ENCODE data around the gene RPL11. TPM values are rescaled to one million over a fixed set of nuclear protein-coding genes. Genes with fewer than 3 reads are reported as not detected.
"Not testable (repeated sequence)": the region's sequence is repeated elsewhere in the genome, so short reads cannot be mapped to it uniquely, and the experiment has no call there.

The RPL11 gene
- total RNA-seq, 1 experiment from 2014 or later = 1,891 TPM

GRCh38 chr1:23673086-23673813 is 18.4 kb upstream of the RPL11 start:
- in situ Hi-C loops (cut with HindIII; ENCODE audit: low pct_unique_long_range_greater_than_20kb, low sequenced_read_pairs) = no loop called here
- DNase-seq (ENCODE audit: low read depth, low spot score) = no peak

DNA sequence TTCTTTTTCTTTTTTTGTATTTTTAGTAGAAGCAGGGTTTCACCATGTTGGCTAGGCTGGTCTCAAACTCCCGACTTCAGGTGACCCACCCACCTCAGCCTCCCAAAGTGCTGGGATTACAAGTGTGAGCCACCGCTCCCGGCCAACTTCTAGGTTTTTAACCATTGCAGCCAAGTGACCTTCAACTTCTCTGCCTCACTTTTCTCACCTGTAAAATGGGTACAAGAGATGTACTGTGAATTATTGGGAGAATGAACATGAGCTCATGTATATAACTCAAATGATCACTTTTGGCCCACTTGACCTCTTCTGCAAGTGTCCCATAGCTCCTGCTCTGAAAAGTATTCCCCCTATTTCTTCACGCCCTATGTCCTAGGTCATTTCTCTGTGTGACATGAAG is 11.8 kb upstream of the RPL11 start:
- in situ Hi-C loops (cut with HindIII; ENCODE audit: low pct_unique_long_range_greater_than_20kb, low sequenced_read_pairs) = no loop called here
- DNase-seq (ENCODE audit: low read depth, low spot score) = no peak

DNA sequence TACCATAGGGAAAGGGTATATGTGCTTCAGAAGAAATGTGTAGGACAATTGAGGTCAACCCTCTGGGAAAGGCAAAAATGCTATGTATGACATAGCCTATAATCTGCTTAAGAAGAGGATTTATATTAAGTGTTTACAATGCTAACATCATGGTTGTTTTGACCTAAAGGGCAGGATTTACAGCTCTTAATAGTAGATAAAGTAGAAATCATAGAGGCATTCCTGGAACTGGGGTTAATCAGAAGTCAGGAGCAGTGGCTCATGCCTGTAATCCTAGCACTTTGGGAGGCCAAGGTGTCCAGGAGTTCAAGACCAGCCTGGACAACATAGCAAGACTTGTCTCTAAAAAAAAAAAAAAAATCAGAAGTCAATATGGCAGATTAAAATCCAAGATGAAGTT is 8.7 kb upstream of the RPL11 start:
- no peak for DNase-seq (ENCODE audit: low read depth, low spot score)
- in situ Hi-C loops (cut with HindIII; ENCODE audit: low pct_unique_long_range_greater_than_20kb, low sequenced_read_pairs) = no loop called here

DNA sequence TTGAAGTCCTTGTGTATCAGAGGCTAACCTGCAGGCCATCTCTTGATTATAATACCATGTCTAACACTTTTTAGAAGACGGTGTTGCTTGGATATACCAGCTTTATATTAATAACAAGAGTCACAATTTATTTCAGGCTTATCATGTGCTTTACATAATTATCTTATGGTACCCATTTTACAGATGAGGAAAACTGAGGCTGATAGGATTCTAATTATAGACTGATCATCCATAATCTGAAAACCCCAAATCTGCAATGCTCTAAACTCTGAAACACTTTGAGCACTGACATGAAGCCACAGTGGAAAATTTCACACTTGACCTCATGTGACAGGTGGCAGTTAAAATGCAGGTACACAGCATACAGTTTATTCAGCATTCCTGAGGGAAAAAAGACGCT is 7.2 kb upstream of the RPL11 start:
- no peak for DNase-seq (ENCODE audit: low read depth, low spot score)
- in situ Hi-C loops (cut with HindIII; ENCODE audit: low pct_unique_long_range_greater_than_20kb, low sequenced_read_pairs) = no loop called here

DNA sequence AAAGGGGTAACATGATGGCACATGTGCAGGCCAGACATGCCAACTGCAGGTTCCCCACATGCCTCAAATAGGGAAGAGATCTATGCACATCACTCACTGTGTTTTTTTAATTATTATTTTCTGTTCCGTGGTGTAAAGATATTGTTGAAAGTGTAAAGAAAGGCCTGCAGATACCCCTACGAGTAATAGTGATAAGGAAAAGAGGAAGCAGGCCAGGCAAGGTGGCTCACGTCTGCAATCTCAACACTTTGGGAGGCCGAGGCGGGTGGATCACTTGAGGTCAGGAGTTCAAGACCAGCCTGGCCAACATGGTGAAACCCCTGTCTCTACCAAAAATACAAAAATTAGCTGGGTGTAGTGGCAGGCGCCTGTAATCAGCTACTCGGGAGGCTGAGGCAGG is 6.4 kb upstream of the RPL11 start:
- in situ Hi-C loops (cut with HindIII; ENCODE audit: low pct_unique_long_range_greater_than_20kb, low sequenced_read_pairs); DNase-seq (ENCODE audit: low read depth, low spot score): not testable (repeated sequence)

- DNase-seq (ENCODE audit: low read depth, low spot score); in situ Hi-C loops (cut with HindIII; ENCODE audit: low pct_unique_long_range_greater_than_20kb, low sequenced_read_pairs): not testable (repeated sequence)
Measured at GRCh38 chr1:23687680-23688079, 3.9 kb upstream of the RPL11 start.

GRCh38 chr1:23688281-23688680 is 3.3 kb upstream of the RPL11 start:
- DNase-seq (ENCODE audit: low read depth, low spot score); in situ Hi-C loops (cut with HindIII; ENCODE audit: low pct_unique_long_range_greater_than_20kb, low sequenced_read_pairs): not testable (repeated sequence)

DNA sequence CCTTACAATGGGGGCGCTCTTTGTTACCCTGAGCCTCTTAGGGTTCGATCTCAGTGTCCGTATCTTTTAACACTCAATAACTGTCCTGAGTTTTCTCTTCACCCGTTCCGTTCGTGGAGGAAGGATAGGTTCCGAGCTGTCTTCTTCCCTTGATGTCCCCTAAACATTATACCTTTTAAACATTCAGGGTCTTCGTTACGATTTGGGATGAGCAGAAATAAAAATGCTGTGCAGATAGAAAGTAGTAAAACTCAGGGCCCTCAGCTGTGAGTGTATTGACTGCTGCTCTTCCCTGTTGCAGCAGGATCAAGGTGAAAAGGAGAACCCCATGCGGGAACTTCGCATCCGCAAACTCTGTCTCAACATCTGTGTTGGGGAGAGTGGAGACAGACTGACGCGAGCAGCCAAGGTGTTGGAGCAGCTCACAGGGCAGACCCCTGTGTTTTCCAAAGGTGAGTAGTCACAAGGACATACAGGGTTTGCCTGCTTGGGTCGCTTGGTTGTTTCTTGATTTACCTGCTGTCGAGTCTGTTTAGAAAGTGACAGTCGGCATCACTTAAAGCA is 784 bp downstream of the RPL11 start:
- DNase-seq (ENCODE audit: low read depth, low spot score) = no peak
- in situ Hi-C loops (cut with HindIII; ENCODE audit: low pct_unique_long_range_greater_than_20kb, low sequenced_read_pairs) = no loop called here

DNA sequence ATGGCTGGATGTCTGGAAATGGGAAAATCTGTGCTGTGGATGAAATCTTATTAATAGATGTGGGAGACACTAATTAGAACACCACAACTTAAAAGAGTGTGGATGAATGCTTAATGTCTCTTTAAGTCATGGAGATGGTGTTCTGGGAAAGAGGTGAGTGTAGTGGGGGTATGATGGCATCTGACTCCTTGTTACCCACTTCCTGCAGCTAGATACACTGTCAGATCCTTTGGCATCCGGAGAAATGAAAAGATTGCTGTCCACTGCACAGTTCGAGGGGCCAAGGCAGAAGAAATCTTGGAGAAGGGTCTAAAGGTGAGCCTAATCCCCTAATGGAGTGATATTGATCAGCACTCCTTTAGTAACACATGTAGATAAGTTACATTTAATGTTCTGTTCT is 2.0 kb downstream of the RPL11 start:
- in situ Hi-C loops (cut with HindIII; ENCODE audit: low pct_unique_long_range_greater_than_20kb, low sequenced_read_pairs) = no loop called here
- no peak for DNase-seq (ENCODE audit: low read depth, low spot score)

- in situ Hi-C loops (cut with HindIII; ENCODE audit: low pct_unique_long_range_greater_than_20kb, low sequenced_read_pairs) = no loop called here
Measured at GRCh38 chr1:23694371-23694770, 2.8 kb downstream of the RPL11 start.

GRCh38 chr1:23695667-23696066 is 4.1 kb downstream of the RPL11 start:
- in situ Hi-C loops (cut with HindIII; ENCODE audit: low pct_unique_long_range_greater_than_20kb, low sequenced_read_pairs) = no loop called here
- no peak for DNase-seq (ENCODE audit: low read depth, low spot score)

More at GRCh38 chr1:23694371-23694770, 2.8 kb downstream of the RPL11 start:
- DNase-seq (ENCODE audit: low read depth, low spot score) = no peak

DNA sequence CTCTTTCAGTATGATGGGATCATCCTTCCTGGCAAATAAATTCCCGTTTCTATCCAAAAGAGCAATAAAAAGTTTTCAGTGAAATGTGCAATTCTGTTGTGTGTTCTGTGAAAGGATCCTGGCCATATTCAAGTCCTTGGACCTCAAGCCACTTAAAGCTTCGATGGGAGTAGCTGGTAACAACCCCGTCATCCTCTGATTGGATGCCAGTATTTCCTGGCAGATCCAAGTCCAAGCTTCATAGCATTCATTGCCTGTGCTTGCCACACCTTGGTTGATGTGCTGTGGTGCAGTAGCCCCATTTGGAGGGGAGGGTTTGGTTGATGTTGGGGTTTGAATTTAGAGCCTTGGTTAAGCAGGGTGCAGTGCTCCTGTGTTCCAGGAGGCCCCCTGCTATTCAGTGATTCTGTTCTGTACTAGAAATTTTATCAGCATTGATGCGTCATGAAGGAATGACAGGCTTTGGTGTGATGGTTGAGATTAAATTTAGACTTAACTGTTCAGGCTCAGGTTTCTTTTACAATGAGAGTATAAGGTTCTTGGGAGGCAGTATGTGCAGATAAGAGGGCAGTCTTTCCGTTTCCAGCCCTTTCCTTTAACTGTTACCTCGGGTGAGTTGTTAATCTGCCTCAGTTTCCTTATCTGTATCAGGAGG is 4.9 kb downstream of the RPL11 start:
- peak; percentile 32 for DNase-seq (ENCODE audit: low read depth, low spot score)
- in situ Hi-C loops (cut with HindIII; ENCODE audit: low pct_unique_long_range_greater_than_20kb, low sequenced_read_pairs) = no loop called here

- DNase-seq (ENCODE audit: low read depth, low spot score) = no peak
- in situ Hi-C loops (cut with HindIII; ENCODE audit: low pct_unique_long_range_greater_than_20kb, low sequenced_read_pairs) = no loop called here
Measured at GRCh38 chr1:23698466-23698865, 6.9 kb downstream of the RPL11 start.

- in situ Hi-C loops (cut with HindIII; ENCODE audit: low pct_unique_long_range_greater_than_20kb, low sequenced_read_pairs) = no loop called here
- peak; percentile 15 for DNase-seq (ENCODE audit: low read depth, low spot score)
Measured at GRCh38 chr1:23699280-23700179, 7.9 kb downstream of the RPL11 start.

- in situ Hi-C loops (cut with HindIII; ENCODE audit: low pct_unique_long_range_greater_than_20kb, low sequenced_read_pairs) = no loop called here
- DNase-seq (ENCODE audit: low read depth, low spot score) = no peak
Measured at GRCh38 chr1:23701310-23701709, 9.7 kb downstream of the RPL11 start.

DNA sequence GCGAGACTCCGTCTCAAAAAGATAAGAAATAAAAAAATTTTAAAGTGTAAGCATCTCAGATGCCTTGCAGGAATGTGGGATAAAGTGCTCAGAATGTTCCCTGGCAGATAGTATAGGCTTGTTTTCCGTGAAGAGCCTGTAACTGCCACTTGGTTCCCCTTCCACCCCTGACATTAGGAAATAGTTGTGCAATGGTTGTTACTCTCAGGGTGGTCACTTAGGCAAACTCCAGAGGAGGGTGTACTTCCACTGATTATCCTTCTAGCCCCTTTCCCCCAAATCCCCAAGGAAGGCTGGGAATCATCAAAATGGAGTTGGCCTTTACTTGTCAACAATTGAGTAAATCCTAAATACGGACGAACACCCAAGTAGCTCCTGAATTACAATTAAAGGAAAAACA is 10.4 kb downstream of the RPL11 start:
- in situ Hi-C loops (cut with HindIII; ENCODE audit: low pct_unique_long_range_greater_than_20kb, low sequenced_read_pairs) = no loop called here
- DNase-seq (ENCODE audit: low read depth, low spot score) = no peak

GRCh38 chr1:23704834-23705495 is 13.4 kb downstream of the RPL11 start:
- no peak for DNase-seq (ENCODE audit: low read depth, low spot score)
- in situ Hi-C loops (cut with HindIII; ENCODE audit: low pct_unique_long_range_greater_than_20kb, low sequenced_read_pairs) = no loop called here

DNA sequence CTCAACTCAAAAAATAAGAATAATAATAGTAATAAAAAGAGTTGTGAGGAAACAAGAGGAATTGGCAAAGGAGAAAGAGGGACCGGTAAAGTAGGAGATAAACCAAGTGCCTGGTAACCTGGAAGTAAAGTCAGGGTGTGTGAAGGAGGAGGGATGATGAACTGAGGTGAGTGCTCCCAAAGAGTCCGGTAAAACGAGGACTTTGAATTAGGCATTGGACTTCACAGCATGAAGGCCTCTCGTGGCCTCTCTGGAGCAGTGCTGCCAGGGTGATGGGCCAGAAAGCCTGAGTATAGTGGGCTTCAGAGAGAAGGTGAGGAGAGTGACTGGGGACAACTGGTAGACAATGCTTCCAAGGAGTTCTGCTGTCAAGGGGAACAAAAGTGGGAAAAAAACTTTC is 17.6 kb downstream of the RPL11 start:
- in situ Hi-C loops (cut with HindIII; ENCODE audit: low pct_unique_long_range_greater_than_20kb, low sequenced_read_pairs) = no loop called here
- DNase-seq (ENCODE audit: low read depth, low spot score) = no peak
